GM18507 (cell line): ENCODE data around the gene DPYSL3.
"Not testable (repeated sequence)": the region's sequence is repeated elsewhere in the genome, so short reads cannot be mapped to it uniquely, and the experiment has no call there.

Experiments used
- DNase-seq: peaks from one replicate; pipeline ENCODE4 v3.0.0; 2011; ENCODE audit warnings: low read depth; ENCODE audit not compliant: insufficient read length; ENCODE audit errors: extremely low spot score
- FAIRE-seq: peaks from 2 replicates; lab custom pipeline; 2011; peaks lifted over from hg19 to GRCh38; lab: Jason Lieb, UNC

The DPYSL3 gene

GRCh38 chr5:147509710-147510651 is at the start of gene DPYSL3:
DPYSL3 (minus strand) TSS chr5:147510068; CDS start chr5:147509858, 210 bp downstream.
- no peak for DNase-seq
- FAIRE-seq, result no peak

GRCh38 chr5:147558826-147559225 is 49.0 kb upstream of the DPYSL3 start:
- DNase-seq (no peak), FAIRE-seq (no peak)

- FAIRE-seq, result no peak
These were observed 48.2 kb upstream of the DPYSL3 start for GRCh38 chr5:147557876-147558745.

GRCh38 chr5:147555176-147555575 is 45.3 kb upstream of the DPYSL3 start:
- no peak for FAIRE-seq

More at GRCh38 chr5:147557876-147558745, 48.2 kb upstream of the DPYSL3 start:
- no peak for DNase-seq

GRCh38 chr5:147554261-147554817 is 44.5 kb upstream of the DPYSL3 start:
- no peak for FAIRE-seq
- no peak for DNase-seq

More at GRCh38 chr5:147555176-147555575, 45.3 kb upstream of the DPYSL3 start:
- no peak for DNase-seq

- FAIRE-seq, DNase-seq: not testable (repeated sequence)
These were observed 43.9 kb upstream of the DPYSL3 start for GRCh38 chr5:147553817-147554216.

GRCh38 chr5:147552897-147553296 is 43.0 kb upstream of the DPYSL3 start:
- FAIRE-seq (no peak), DNase-seq (no peak)

- no peak for FAIRE-seq
- DNase-seq, result no peak
These were observed 41.8 kb upstream of the DPYSL3 start for GRCh38 chr5:147551677-147552076.

GRCh38 chr5:147547730-147548129 is 37.9 kb upstream of the DPYSL3 start:
- DNase-seq, result no peak

GRCh38 chr5:147544556-147544955 is 34.7 kb upstream of the DPYSL3 start:
- no peak for FAIRE-seq
- no peak for DNase-seq

More at GRCh38 chr5:147547730-147548129, 37.9 kb upstream of the DPYSL3 start:
- FAIRE-seq, result no peak

- no peak for FAIRE-seq
- no peak for DNase-seq
These were observed 29.2 kb upstream of the DPYSL3 start for GRCh38 chr5:147539053-147539452.

GRCh38 chr5:147538236-147538635 is 28.4 kb upstream of the DPYSL3 start:
- FAIRE-seq (no peak), DNase-seq (no peak)

GRCh38 chr5:147534172-147534951 is 24.5 kb upstream of the DPYSL3 start:
- FAIRE-seq (no peak), DNase-seq (no peak)

- FAIRE-seq, result no peak
- DNase-seq, result no peak
These were observed 22.3 kb upstream of the DPYSL3 start for GRCh38 chr5:147532156-147532555.

- FAIRE-seq (no peak), DNase-seq (no peak)
These were observed 20.9 kb upstream of the DPYSL3 start for GRCh38 chr5:147530530-147531389.

GRCh38 chr5:147523069-147523468 is 13.2 kb upstream of the DPYSL3 start:
- FAIRE-seq, result no peak
- DNase-seq, result no peak

- DNase-seq, result no peak
- no peak for FAIRE-seq
These were observed 12.6 kb upstream of the DPYSL3 start for GRCh38 chr5:147522435-147522834.

- DNase-seq (no peak), FAIRE-seq (no peak)
These were observed 10.6 kb upstream of the DPYSL3 start for GRCh38 chr5:147520450-147520849.
